ENCODE results near the gene SLC25A19. TPM values are rescaled to one million over a fixed set of nuclear protein-coding genes. Genes with fewer than 3 reads are reported as not detected.

Gene SLC25A19
- total and polyA plus RNA-seq, 9 of the 15 experiments (the other 6 are each of a cell fraction or from before 2014, with no cell fraction given), result 33.4 to 76.6 (median 55.3) TPM

DNA sequence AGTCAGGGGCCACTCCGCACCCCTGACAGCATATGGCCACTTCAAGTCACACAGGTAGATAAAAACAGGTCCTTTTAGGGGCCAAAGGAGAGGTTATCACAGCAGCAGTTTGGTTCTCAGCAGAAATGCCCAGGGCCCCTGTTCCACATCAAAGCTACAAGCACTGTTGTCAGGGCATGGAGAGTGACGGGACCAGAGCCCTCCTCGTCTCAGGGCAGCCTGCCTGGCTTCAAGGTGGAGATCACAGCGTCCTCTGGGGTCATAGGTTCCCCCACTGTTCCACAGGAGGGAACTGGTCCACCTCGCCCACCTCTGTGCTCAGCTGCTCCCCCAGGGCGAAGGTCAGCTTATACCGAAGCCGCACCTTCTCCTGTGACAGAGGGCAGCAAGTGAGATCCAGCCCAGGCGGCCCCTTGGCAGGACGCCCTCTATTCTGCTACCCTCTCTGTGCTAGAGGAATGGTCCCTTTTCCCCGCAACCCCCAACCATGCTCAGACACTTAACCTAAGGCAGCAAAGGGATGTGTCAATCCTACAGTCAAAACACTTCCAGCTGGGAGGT lies 51.1 kb downstream of the SLC25A19 start (continued):
- 0 out of 2 replicates have a peak, but pooled peaks have one; percentile 19 for TF ChIP-seq RBFOX2 (IDR thresholded peaks at IDR 0.05; ENCODE audit: low read depth, low read length)
- no peak for TF ChIP-seq NELFE (IDR thresholded peaks at IDR 0.05; ENCODE audit: insufficient read depth, insufficient read length)
- TF ChIP-seq GABPB2 (CRISPR knock-in tag; conservative IDR thresholded peaks at IDR 0.05), result no peak
- TF ChIP-seq ZFP36 (IDR thresholded peaks at IDR 0.05; ENCODE audit: low read depth, low read length, partially characterized antibody), result no peak
- TF ChIP-seq, protein P1, sequence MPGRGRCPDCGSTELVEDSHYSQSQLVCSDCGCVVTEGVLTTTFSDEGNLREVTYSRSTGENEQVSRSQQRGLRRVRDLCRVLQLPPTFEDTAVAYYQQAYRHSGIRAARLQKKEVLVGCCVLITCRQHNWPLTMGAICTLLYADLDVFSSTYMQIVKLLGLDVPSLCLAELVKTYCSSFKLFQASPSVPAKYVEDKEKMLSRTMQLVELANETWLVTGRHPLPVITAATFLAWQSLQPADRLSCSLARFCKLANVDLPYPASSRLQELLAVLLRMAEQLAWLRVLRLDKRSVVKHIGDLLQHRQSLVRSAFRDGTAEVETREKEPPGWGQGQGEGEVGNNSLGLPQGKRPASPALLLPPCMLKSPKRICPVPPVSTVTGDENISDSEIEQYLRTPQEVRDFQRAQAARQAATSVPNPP (IDR thresholded peaks at IDR 0.05; ENCODE audit: borderline replicate concordance, insufficient read depth, insufficient read length), result no peak
- TF ChIP-seq HNRNPL (IDR thresholded peaks at IDR 0.05; ENCODE audit: low read depth, low read length), result no peak
- no peak for TF ChIP-seq ZNF830 (CRISPR knock-in tag; IDR thresholded peaks at IDR 0.05)
- no peak for TF ChIP-seq ESRRA (IDR thresholded peaks at IDR 0.05; ENCODE audit: borderline replicate concordance, low read depth)
- TF ChIP-seq FOXA3 (CRISPR knock-in tag; conservative IDR thresholded peaks at IDR 0.05 in 1 of 2, IDR thresholded peaks at IDR 0.05 in 1 of 2), result no peak
- TF ChIP-seq, protein P2, sequence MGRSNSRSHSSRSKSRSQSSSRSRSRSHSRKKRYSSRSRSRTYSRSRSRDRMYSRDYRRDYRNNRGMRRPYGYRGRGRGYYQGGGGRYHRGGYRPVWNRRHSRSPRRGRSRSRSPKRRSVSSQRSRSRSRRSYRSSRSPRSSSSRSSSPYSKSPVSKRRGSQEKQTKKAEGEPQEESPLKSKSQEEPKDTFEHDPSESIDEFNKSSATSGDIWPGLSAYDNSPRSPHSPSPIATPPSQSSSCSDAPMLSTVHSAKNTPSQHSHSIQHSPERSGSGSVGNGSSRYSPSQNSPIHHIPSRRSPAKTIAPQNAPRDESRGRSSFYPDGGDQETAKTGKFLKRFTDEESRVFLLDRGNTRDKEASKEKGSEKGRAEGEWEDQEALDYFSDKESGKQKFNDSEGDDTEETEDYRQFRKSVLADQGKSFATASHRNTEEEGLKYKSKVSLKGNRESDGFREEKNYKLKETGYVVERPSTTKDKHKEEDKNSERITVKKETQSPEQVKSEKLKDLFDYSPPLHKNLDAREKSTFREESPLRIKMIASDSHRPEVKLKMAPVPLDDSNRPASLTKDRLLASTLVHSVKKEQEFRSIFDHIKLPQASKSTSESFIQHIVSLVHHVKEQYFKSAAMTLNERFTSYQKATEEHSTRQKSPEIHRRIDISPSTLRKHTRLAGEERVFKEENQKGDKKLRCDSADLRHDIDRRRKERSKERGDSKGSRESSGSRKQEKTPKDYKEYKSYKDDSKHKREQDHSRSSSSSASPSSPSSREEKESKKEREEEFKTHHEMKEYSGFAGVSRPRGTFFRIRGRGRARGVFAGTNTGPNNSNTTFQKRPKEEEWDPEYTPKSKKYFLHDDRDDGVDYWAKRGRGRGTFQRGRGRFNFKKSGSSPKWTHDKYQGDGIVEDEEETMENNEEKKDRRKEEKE (IDR thresholded peaks at IDR 0.05; ENCODE audit: borderline replicate concordance in 1 of 2, control insufficient read depth in 1 of 2, low read depth in 2 of 2, low read length in 1 of 2), result no peak
